ENCODE data around the gene STAB2.
A peak's percentile ranks its signal among the peaks of the same experiment; 100 is the strongest.

Gene STAB2

DNA sequence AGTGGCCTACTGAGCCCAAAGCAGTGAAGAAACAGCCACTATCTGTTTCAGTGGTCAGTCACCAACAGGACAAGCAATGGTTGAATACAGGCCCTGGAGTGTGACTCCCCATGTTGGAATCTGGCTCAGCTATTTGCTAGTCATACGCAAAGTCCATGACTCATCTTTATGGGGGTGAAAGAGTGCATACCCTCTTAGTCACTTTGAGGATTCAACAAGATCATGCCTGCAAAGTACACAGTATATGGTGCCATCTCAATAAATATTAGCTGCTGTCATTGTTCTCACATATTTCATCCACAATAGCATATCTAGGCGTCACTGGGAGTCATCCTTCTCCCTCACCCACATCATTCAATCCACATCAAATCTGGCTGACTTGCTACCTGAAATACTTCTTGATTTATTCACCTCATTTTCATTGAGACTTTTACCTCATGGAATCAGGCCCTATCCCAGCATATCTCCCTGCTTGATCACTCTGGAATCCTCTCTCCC, 26.4 kb upstream of the STAB2 start:
- Histone ChIP-seq H3K27me3 (ENCODE audit: low read depth) (peaks cover 2% of the 10 kb centered on the region; the same call in 1 of the 2 replicates), H3K36me3 (replicated peaks) (no peaks in the 10 kb centered on the region), H3K4me3 (no peak overlapping the region), H3K4me1 (no peaks in the 10 kb centered on the region), H3K9me3 (no peaks in the 10 kb centered on the region)
- no peak for DNase-seq (ENCODE audit: low spot score in 2 of 2)
- in situ Hi-C loops (cut with MboI; ENCODE audit: low sequenced_read_pairs): no loop called here

DNA sequence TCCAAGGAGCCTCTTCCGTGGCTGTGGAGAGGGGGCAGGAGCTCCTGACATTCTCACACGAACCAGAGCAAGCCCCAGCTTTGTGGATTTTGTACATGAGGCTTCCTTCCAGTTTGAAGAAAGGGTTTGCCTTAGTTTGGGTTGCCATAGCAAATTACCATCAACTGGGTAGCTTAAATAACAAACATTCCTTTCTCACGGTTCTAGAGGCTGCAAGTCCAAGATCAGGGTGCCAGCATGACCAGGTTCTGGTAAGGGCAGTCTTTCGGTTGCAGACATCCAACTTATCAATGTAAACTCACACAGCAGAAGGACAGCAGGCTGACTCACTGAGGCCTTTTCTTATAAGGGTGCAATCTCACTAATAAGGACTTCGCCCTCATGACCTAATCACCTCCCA, 25.9 kb upstream of the STAB2 start:
- DNase-seq (ENCODE audit: low spot score in 2 of 2): no peak
- Histone ChIP-seq H3K9me3 (no peaks in the 10 kb centered on the region), H3K36me3 (replicated peaks) (no peaks in the 10 kb centered on the region), H3K4me1 (no peaks in the 10 kb centered on the region), H3K27me3 (ENCODE audit: low read depth) (peaks cover 2% of the 10 kb centered on the region; the same call in 1 of the 2 replicates), H3K4me3 (no peak overlapping the region)
- in situ Hi-C loops (cut with MboI; ENCODE audit: low sequenced_read_pairs): no loop called here

GRCh38 chr12:103566398-103566797, 20.7 kb upstream of the STAB2 start:
- H3K36me3 ChIP-seq (replicated peaks): no peaks in the 10 kb centered on the region
- DNase-seq (ENCODE audit: low spot score in 2 of 2): no peak
- in situ Hi-C loops (cut with MboI; ENCODE audit: low sequenced_read_pairs): no loop called here
- no peaks in the 10 kb centered on the region for H3K4me1 ChIP-seq
- no peak overlapping the region for H3K4me3 ChIP-seq
- H3K9me3 ChIP-seq: no peaks in the 10 kb centered on the region
- peaks cover 2% of the 10 kb centered on the region; the same call in 1 of the 2 replicates for H3K27me3 ChIP-seq (ENCODE audit: low read depth)

GRCh38 chr12:103569278-103569677, 17.8 kb upstream of the STAB2 start:
- no peak for DNase-seq (ENCODE audit: low spot score in 2 of 2)
- Histone ChIP-seq H3K36me3 (replicated peaks) (no peaks in the 10 kb centered on the region), H3K9me3 (no peaks in the 10 kb centered on the region), H3K4me3 (no peak overlapping the region), H3K4me1 (no peaks in the 10 kb centered on the region), H3K27me3 (ENCODE audit: low read depth) (peaks cover 2% of the 10 kb centered on the region; the same call in 1 of the 2 replicates)
- in situ Hi-C loops (cut with MboI; ENCODE audit: low sequenced_read_pairs): no loop called here

- no peaks in the 10 kb centered on the region for H3K9me3 ChIP-seq
- H3K4me3 ChIP-seq: no peak overlapping the region
- in situ Hi-C loops (cut with MboI; ENCODE audit: low sequenced_read_pairs): no loop called here
- peak; percentile 6 to 53 for DNase-seq (ENCODE audit: low spot score in 2 of 2)
- H3K36me3 ChIP-seq (replicated peaks): no peaks in the 10 kb centered on the region
- H3K27me3 ChIP-seq (ENCODE audit: low read depth): peaks cover 2% of the 10 kb centered on the region; the same call in 1 of the 2 replicates
- H3K4me1 ChIP-seq: no peaks in the 10 kb centered on the region
Measured at GRCh38 chr12:103571286-103571685, 15.8 kb upstream of the STAB2 start.

- no peak overlapping the region for H3K4me3 ChIP-seq
- in situ Hi-C loops (cut with MboI; ENCODE audit: low sequenced_read_pairs): no loop called here
- H3K36me3 ChIP-seq (replicated peaks): no peaks in the 10 kb centered on the region
- peak in 1 of 2 experiments; percentile 4 for DNase-seq (ENCODE audit: low spot score in 2 of 2)
- H3K9me3 ChIP-seq: no peaks in the 10 kb centered on the region
- H3K4me1 ChIP-seq: no peaks in the 10 kb centered on the region
- H3K27me3 ChIP-seq (ENCODE audit: low read depth): peaks cover 5% of the 10 kb centered on the region; the same call in 1 of the 2 replicates
Measured at GRCh38 chr12:103572312-103573045, 14.6 kb upstream of the STAB2 start.

GRCh38 chr12:103573185-103573584, 13.9 kb upstream of the STAB2 start:
- in situ Hi-C loops (cut with MboI; ENCODE audit: low sequenced_read_pairs): no loop called here
- H3K4me3 ChIP-seq: no peak overlapping the region
- DNase-seq (ENCODE audit: low spot score in 2 of 2): no peak
- H3K27me3 ChIP-seq (ENCODE audit: low read depth): peaks cover 7% of the 10 kb centered on the region; the same call in 1 of the 2 replicates
- H3K9me3 ChIP-seq: no peaks in the 10 kb centered on the region
- no peaks in the 10 kb centered on the region for H3K36me3 ChIP-seq (replicated peaks)
- no peaks in the 10 kb centered on the region for H3K4me1 ChIP-seq

GRCh38 chr12:103578926-103579325, 8.1 kb upstream of the STAB2 start:
- in situ Hi-C loops (cut with MboI; ENCODE audit: low sequenced_read_pairs): no loop called here
- Histone ChIP-seq H3K36me3 (replicated peaks) (no peaks in the 10 kb centered on the region), H3K27me3 (ENCODE audit: low read depth) (peaks cover 8% of the 10 kb centered on the region; the same call in 1 of the 2 replicates), H3K9me3 (no peaks in the 10 kb centered on the region), H3K4me1 (no peaks in the 10 kb centered on the region), H3K4me3 (no peak overlapping the region)
- no peak for DNase-seq (ENCODE audit: low spot score in 2 of 2)

DNA sequence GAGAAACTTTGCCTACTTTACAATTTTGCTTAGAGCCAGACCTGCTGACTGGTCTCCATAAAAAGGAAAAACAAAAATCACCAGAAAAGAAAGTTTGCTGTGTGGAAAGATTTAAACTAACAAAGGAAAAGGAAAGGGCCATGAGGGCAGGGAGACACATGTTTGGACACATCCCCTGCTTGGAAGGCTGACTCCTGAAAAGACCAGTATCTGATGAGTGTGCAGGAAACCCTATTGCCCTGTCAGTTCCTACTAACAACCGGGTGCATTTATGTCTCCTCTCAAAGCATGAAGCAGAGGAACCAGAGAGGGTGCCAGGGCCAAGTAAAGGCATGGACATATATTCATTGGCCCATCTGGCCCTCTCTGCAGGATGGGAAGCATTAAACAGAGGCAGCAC, 7.0 kb upstream of the STAB2 start:
- H3K4me1 ChIP-seq: no peaks in the 10 kb centered on the region
- peaks cover 16% of the 10 kb centered on the region for H3K27me3 ChIP-seq (ENCODE audit: low read depth)
- in situ Hi-C loops (cut with MboI; ENCODE audit: low sequenced_read_pairs): no loop called here
- no peaks in the 10 kb centered on the region for H3K9me3 ChIP-seq
- H3K4me3 ChIP-seq: no peak overlapping the region
- H3K36me3 ChIP-seq (replicated peaks): no peaks in the 10 kb centered on the region
- no peak for DNase-seq (ENCODE audit: low spot score in 2 of 2)

DNA sequence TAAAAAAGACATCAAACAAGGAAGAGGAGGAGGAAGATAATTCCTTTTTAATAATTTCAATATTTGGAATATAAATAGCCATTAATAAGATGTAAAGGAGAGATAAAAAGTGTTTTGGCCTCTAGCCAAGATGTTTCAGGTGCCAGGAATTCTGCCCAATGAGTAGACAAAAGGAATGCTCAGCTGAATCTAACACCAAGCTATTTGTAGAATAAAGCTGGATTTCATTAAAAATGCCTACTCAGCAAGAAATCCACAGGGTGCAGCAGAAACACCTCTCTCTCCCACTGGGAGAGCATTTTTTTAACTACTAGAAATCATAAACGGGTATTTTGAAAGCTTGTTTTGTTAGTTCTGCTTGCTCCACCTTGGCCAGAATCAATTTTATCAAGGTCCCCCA, 4.1 kb upstream of the STAB2 start:
- no peaks in the 10 kb centered on the region for H3K9me3 ChIP-seq
- no peak for DNase-seq (ENCODE audit: low spot score in 2 of 2)
- H3K4me3 ChIP-seq: no peak overlapping the region
- H3K27me3 ChIP-seq (ENCODE audit: low read depth): peaks cover 16% of the 10 kb centered on the region
- in situ Hi-C loops (cut with MboI; ENCODE audit: low sequenced_read_pairs): no loop called here
- H3K36me3 ChIP-seq (replicated peaks): no peaks in the 10 kb centered on the region
- no peaks in the 10 kb centered on the region for H3K4me1 ChIP-seq

DNA sequence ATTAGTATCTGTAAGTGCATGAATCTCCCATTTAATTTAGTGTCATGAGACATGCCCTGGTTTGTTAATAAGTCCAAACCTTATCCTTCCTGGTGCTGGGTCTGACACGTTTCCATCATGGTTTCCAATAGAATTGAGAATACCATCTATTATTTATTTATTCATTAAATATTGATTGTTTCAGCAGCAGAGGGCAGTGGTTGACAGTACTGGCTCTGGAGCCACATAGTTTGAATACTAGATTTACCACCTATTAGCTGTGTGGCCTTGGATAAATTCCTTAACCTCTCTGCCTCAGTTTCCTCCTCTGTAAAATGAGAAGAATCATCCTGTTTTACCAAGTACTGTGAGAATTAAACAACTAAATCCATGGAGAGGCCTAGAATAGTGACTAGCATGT, 941 bp upstream of the STAB2 start:
- Histone ChIP-seq H3K27me3 (ENCODE audit: low read depth) (peaks cover 13% of the 10 kb centered on the region), H3K36me3 (replicated peaks) (no peaks in the 10 kb centered on the region), H3K4me3 (no peak overlapping the region), H3K9me3 (no peaks in the 10 kb centered on the region), H3K4me1 (no peaks in the 10 kb centered on the region)
- in situ Hi-C loops (cut with MboI; ENCODE audit: low sequenced_read_pairs): no loop called here
- no peak for DNase-seq (ENCODE audit: low spot score in 2 of 2)

DNA sequence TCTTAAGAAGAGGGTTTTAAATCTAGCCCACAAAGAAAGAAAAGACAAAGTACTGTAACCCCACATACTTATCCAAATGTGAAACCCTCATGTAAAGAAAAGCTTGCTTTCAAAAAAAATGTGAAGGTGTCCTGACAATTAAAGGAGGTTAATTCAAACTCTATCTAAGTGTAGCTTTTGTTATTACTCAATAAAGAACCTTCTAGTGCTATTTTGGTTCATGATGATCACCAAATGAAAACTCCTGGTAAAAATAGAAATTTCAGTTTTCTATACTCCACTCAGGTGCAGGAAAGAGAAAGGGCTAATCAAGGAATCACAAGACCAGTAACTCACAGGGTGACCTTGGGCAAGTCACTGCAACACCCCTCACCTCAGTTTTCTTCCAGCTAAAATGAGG, 1.6 kb downstream of the STAB2 start:
- no peak for DNase-seq (ENCODE audit: low spot score in 2 of 2)
- no peaks in the 10 kb centered on the region for H3K9me3 ChIP-seq
- no peak overlapping the region for H3K4me3 ChIP-seq
- no peaks in the 10 kb centered on the region for H3K36me3 ChIP-seq (replicated peaks)
- peaks cover 13% of the 10 kb centered on the region for H3K27me3 ChIP-seq (ENCODE audit: low read depth)
- H3K4me1 ChIP-seq: no peaks in the 10 kb centered on the region
- in situ Hi-C loops (cut with MboI; ENCODE audit: low sequenced_read_pairs): no loop called here

DNA sequence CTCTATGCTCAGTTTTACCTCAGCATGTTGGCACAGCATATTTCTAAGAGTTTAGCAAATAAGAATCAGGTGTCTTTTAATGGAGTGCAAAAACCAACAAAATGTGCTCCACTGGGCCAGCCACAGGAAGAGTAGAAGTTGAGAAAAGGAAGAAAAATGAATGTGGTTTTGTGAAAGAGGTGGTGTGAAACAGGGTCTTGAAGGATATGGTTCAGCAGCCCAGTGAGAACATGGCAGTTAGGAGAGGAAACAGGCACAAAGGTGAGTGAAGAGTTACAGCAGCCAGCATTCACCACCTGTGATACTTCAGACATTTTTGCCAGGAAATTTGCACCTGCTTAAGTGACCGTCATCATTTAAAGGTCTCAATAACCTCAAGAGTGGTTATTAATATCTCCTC, 2.4 kb downstream of the STAB2 start:
- Histone ChIP-seq H3K36me3 (replicated peaks) (no peaks in the 10 kb centered on the region), H3K4me1 (no peaks in the 10 kb centered on the region), H3K27me3 (ENCODE audit: low read depth) (peaks cover 9% of the 10 kb centered on the region), H3K4me3 (no peak overlapping the region), H3K9me3 (no peaks in the 10 kb centered on the region)
- in situ Hi-C loops (cut with MboI; ENCODE audit: low sequenced_read_pairs): no loop called here
- DNase-seq (ENCODE audit: low spot score in 2 of 2): no peak

DNA sequence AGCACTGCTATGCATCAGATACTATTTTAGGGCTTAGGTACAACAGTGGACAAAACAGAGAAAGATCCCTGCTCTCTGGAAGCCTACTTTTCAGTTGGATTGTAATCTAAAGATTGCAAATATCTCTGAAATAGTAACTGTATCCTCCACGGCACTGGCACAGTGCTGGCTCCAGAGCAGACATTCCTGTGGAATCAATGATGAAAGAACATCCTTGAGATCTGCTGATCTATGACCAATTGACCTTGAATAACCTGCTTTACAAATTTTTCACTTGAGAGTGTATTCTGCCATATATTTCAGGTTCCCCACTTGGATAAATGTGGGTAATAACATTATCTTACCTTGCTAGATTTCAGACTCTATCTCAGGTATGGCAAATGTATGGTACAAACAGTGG, 3.2 kb downstream of the STAB2 start:
- Histone ChIP-seq H3K27me3 (ENCODE audit: low read depth) (peaks cover 4% of the 10 kb centered on the region; the same call in 1 of the 2 replicates), H3K4me1 (no peaks in the 10 kb centered on the region), H3K36me3 (replicated peaks) (no peaks in the 10 kb centered on the region), H3K9me3 (no peaks in the 10 kb centered on the region), H3K4me3 (no peak overlapping the region)
- DNase-seq (ENCODE audit: low spot score in 2 of 2): no peak
- in situ Hi-C loops (cut with MboI; ENCODE audit: low sequenced_read_pairs): no loop called here
